IPS-20b (cell line): ENCODE results near the gene CDT1.

Source experiments
- H3K27ac ChIP-seq: one replicate; pipeline ENCODE4 v1.5.1; 2013; ENCODE audit warnings: low read length
- H3K27me3 ChIP-seq: 2 replicates; pipeline ENCODE4 v1.6.1; 2013; ENCODE audit warnings: mild to moderate bottlenecking, low read length, inconsistent platforms; ENCODE audit not compliant: insufficient read depth
- H3K36me3 ChIP-seq: 2 replicates; pipeline ENCODE4 v1.6.1; 2013; ENCODE audit warnings: low read depth, mild to moderate bottlenecking, inconsistent platforms, low read length, moderate library complexity; ENCODE audit not compliant: insufficient read depth
- H3K4me1 ChIP-seq: 2 replicates; pipeline ENCODE4 v1.6.1; 2013; ENCODE audit warnings: mild to moderate bottlenecking, control low read depth, inconsistent platforms, low read length, moderate library complexity; ENCODE audit not compliant: insufficient read depth
- H3K4me3 ChIP-seq: 2 replicates; pipeline ENCODE4 v1.5.1; 2013; ENCODE audit warnings: mild to moderate bottlenecking, low read length, inconsistent platforms
- H3K9ac ChIP-seq: 2 replicates; pipeline ENCODE4 v1.6.1; 2013; ENCODE audit warnings: low read depth, mild to moderate bottlenecking, inconsistent platforms, low read length, moderate library complexity
- H3K9me3 ChIP-seq: 2 replicates; pipeline ENCODE4 v1.6.1; 2013; ENCODE audit warnings: mild to moderate bottlenecking, low read depth, low read length, inconsistent platforms; ENCODE audit not compliant: insufficient read depth

Gene CDT1

DNA sequence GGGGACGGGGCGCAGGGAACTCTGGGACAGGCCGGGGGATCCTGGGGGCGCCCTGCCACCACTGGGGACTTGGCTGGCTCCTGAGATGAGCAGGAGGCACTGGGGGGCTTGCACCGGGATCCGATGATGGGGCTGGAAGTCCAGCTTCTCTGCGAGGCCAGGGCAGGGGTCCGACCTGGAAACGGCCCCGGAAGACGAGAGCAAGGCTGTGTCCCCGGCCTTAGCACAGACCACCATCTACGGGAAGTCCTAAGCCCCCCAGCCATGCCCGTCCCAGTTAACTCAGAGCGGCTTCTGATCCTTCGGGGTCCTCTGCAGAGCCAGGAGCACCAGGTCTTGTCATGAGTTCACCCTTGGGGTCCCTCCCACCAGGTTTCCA lies 573 bp downstream of the CDT1 start:
- Histone ChIP-seq H3K9me3 (no peaks in the 10 kb centered on the region), H3K9ac (peak overlapping the region; percentile 95), H3K27me3 (no peaks in the 10 kb centered on the region), H3K4me1 (peaks cover 6% of the 10 kb centered on the region; the same call in 1 of the 2 replicates), H3K27ac (peak overlapping the region; percentile 71), H3K36me3 (peaks cover 45% of the 10 kb centered on the region), H3K4me3 (peak overlapping the region; percentile 95)

DNA sequence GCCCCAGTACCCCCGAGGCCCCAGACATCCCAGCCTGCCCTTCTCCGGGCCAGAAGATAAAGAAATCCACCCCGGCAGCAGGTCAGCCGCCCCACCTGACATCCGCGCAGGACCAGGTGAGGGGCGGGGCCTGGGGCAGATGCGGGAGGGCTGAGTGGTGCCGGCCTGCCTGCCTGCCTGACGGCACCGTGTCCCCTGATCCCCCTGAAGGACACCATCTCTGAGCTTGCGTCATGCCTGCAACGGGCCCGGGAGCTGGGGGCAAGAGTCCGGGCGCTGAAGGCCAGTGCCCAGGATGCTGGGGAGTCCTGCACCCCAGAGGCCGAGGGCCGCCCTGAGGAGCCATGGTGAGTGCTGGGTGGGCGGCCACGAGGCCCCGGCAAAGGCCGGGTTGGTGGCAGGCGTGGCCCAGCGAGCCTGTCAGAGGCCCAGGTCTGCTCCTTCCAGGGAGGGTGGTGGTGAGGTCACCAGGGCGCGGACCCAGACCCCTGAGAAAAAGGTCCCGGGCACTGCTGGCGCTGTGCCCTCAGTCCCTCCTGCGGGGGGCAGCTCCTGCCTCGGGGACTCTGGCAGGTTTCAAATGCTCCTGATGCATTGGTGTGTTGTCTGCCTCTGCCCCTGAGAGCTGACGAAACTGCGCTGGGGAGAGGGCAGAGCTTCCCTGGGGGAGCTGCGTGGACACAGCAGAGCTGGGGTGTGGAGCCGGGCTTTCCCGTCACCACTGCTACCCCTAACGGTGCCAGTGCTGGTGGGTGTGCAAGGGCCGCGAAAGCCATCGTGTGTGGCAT lies 1.2 kb downstream of the CDT1 start:
- peak overlapping the region; percentile 95 for H3K4me3 ChIP-seq
- no peaks in the 10 kb centered on the region for H3K27me3 ChIP-seq
- peaks cover 51% of the 10 kb centered on the region for H3K36me3 ChIP-seq
- H3K9ac ChIP-seq, result peak overlapping the region; percentile 95
- H3K4me1 ChIP-seq, result peaks cover 6% of the 10 kb centered on the region; the same call in 1 of the 2 replicates
- no peaks in the 10 kb centered on the region for H3K9me3 ChIP-seq
- peak overlapping the region; percentile 71 for H3K27ac ChIP-seq

DNA sequence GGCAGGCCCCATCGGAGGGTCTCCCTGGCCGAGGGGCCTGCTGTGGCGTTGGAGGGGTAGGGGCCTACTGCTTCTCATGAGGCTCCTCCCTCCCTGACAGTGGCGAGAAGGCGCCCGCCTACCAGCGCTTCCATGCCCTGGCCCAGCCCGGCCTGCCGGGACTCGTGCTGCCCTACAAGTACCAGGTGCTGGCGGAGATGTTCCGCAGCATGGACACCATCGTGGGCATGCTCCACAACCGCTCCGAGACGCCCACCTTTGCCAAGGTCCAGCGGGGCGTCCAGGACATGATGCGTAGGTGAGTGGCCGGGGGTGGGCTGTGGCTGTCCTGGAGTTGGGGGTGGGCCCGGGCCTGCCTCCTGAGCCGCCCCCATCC lies 1.7 kb downstream of the CDT1 start:
- peaks cover 6% of the 10 kb centered on the region; the same call in 1 of the 2 replicates for H3K4me1 ChIP-seq
- peak overlapping the region; percentile 95; the same call in 1 of the 2 replicates for H3K4me3 ChIP-seq
- H3K9me3 ChIP-seq, result no peaks in the 10 kb centered on the region
- peaks cover 57% of the 10 kb centered on the region for H3K36me3 ChIP-seq
- peak overlapping the region; percentile 95; the same call in 1 of the 2 replicates for H3K9ac ChIP-seq
- no peaks in the 10 kb centered on the region for H3K27me3 ChIP-seq
- H3K27ac ChIP-seq, result no peak overlapping the region

DNA sequence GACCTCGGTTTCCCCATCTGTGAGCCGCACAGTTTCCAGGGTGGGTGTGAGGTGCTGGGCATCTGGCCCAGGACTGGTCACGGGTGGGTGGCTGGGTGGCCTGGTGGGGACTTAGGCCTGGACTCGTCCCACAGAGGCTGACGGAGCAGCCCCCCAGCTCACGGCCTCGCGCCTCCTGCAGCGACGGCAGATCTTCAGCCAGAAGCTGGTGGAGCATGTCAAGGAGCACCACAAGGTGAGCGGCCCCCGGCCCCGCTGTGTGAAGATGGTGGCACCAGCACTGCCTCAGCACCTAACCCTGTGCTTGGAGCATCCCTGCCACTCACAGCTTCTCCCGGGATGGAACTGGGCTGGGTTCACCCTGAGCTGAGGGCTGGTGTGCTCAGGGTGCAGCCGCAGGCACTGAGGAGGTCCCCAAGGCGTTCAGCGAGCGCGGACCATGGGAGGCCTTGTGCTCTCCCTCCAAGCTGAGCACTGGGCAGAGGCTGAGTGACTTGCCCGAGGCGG lies 2.4 kb downstream of the CDT1 start:
- Histone ChIP-seq H3K4me3 (no peak overlapping the region), H3K9ac (no peak overlapping the region), H3K27ac (no peak overlapping the region), H3K27me3 (no peaks in the 10 kb centered on the region), H3K36me3 (peaks cover 60% of the 10 kb centered on the region), H3K9me3 (no peaks in the 10 kb centered on the region), H3K4me1 (peaks cover 6% of the 10 kb centered on the region; the same call in 1 of the 2 replicates)

DNA sequence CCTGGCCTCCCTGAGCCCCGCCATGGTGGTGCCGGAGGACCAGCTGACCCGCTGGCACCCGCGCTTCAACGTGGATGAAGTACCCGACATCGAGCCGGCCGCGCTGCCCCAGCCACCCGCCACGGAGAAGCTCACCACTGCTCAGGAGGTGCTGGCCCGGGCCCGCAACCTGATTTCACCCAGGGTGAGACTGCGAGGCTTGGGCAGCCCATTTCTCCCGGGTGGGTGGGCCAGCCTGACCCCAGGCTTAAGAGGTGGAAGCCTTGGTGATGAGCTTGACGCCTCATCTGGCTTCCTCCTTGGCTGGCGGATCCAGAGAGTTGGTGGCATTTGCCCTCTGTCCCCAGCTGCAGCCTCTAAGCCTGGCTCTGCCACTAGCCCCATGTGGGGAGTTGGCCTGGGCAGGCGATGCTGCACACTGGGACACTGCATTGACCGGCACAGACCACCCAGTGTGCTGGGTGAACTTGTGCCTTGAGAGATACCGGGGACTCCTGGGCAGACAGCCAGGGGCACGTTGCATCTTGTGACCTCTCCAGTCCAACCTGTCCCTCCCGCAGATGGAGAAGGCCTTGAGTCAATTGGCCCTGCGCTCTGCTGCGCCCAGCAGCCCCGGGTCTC lies 3.0 kb downstream of the CDT1 start:
- Histone ChIP-seq H3K4me3 (no peak overlapping the region), H3K36me3 (peaks cover 60% of the 10 kb centered on the region), H3K4me1 (peaks cover 6% of the 10 kb centered on the region; the same call in 1 of the 2 replicates), H3K9me3 (no peaks in the 10 kb centered on the region), H3K27ac (no peak overlapping the region), H3K9ac (no peak overlapping the region), H3K27me3 (no peaks in the 10 kb centered on the region)

DNA sequence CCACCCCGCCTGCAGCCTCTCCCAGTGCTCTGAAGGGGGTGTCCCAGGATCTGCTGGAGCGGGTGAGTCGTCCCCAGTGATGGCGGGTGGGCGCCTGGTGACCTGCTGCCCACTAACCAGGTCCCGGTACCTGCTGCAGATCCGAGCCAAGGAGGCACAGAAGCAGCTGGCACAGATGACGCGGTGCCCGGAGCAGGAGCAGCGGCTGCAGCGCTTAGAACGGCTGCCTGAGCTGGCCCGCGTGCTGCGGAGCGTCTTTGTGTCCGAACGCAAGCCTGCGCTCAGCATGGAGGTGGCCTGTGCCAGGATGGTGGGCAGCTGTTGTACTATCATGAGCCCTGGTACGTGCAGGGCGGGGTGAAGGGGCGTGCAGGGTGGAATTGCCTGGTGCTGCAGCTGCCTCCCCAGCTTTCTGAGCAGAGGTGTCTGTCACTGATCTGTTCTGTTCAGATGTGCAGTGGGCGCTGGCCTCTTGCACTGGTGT lies 3.6 kb downstream of the CDT1 start:
- no peak overlapping the region for H3K9ac ChIP-seq
- H3K27me3 ChIP-seq, result no peaks in the 10 kb centered on the region
- peaks cover 60% of the 10 kb centered on the region for H3K36me3 ChIP-seq
- H3K27ac ChIP-seq, result no peak overlapping the region
- peaks cover 6% of the 10 kb centered on the region; the same call in 1 of the 2 replicates for H3K4me1 ChIP-seq
- H3K9me3 ChIP-seq, result no peaks in the 10 kb centered on the region
- H3K4me3 ChIP-seq, result no peak overlapping the region

DNA sequence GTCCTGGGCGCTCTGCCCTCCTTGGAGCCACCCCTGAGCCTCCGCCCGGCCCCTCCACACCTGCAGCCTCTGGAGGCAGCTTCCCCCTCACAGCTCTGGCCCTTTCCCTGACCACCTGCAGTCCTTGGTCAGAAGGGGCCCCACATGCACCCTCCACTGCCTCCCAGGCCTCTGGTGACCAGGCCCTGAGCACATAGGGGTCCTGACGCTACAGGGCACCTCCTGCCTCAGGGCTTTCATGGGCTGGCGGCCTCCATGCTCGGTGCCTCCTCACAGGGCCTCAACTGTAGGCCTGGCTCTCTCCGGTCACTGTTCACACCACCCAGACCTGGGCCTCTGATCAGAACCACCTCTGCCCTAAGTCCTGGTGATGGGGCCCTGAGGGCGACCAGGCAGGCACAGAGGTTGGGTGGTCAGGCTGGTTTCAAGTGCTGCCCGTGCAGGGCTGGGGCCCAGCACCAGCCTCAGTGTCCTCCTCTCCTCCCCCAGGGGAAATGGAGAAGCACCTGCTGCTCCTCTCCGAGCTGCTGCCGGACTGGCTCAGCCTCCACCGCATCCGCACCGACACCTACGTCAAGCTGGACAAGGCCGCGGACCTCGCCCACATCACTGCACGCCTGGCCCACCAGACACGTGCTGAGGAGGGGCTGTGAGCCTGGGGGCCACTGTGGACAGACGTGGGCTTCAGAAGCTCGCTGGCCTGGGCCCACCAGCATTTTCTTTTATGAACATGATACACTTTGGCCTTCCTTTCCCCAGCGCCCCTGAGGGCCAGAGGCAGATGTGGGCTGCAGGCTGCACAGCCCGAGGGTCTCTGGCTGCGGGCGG lies 4.3 kb downstream of the CDT1 start:
- Histone ChIP-seq H3K27ac (no peak overlapping the region), H3K4me3 (no peak overlapping the region), H3K9me3 (no peaks in the 10 kb centered on the region), H3K9ac (no peak overlapping the region), H3K36me3 (peaks cover 60% of the 10 kb centered on the region), H3K4me1 (peaks cover 6% of the 10 kb centered on the region; the same call in 1 of the 2 replicates), H3K27me3 (no peaks in the 10 kb centered on the region)

DNA sequence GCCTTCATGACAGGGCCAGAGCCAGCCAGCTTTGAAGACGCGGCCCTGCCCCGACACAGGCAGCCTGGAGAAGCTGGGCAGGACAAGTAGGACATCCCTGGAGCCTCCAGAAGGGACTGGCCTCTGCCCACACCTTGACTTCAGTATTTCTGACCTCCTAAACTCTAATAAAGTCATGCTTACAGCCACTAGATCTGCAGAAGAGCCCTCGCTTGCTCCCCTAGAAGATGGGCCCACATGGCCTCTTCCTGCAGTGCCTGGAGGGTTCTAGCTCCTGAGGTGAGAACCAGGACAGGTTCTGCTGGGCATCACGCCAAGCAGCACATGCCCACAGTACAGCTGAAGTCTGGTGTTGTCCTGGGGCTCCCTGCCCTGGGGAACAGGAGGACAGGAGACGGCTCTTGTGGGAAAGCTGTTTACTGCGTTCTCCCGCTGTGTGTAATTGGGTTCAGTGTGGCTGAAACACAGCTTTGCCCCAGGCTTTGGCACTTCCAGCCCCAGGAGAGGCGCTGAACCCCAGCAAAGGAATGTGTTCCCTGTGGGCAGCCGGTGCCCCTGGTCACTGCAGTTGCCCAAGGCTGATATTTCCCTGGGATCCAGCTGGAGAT lies 5.6 kb downstream of the CDT1 start:
- Histone ChIP-seq H3K9ac (no peak overlapping the region), H3K27ac (no peak overlapping the region), H3K27me3 (no peaks in the 10 kb centered on the region), H3K4me3 (no peak overlapping the region), H3K9me3 (no peaks in the 10 kb centered on the region), H3K36me3 (peaks cover 60% of the 10 kb centered on the region), H3K4me1 (peaks cover 6% of the 10 kb centered on the region; the same call in 1 of the 2 replicates)

DNA sequence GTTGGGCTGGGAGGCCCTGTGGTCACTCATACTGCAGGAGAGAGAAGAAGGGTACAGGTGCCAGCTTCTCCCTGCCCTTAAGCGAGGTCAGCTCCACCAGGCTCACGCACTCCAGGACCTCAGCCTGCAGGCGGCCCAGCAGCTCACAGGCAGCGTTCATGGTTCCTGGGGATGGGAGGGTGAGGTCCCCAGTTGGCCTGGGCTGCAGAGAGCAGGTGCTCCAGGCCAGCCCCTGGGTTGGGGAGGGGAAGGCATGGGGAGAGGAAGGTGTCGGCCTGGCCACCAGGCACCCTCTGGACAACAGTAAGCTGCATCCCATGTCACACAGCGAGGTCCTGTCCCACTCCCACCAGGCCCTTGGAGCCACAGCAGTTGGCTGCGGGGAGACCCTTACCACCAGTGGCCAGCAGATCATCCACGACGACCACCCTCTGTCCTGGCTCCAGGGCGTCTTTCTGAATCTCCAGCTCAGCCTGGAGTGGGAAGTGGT lies 6.1 kb downstream of the CDT1 start:
- Histone ChIP-seq H3K9me3 (no peaks in the 10 kb centered on the region), H3K27ac (no peak overlapping the region), H3K9ac (peak overlapping the region; percentile 92; the same call in 1 of the 2 replicates), H3K36me3 (peaks cover 59% of the 10 kb centered on the region), H3K4me1 (peaks cover 4% of the 10 kb centered on the region; the same call in 1 of the 2 replicates), H3K27me3 (no peaks in the 10 kb centered on the region), H3K4me3 (peak overlapping the region; percentile 91; the same call in 1 of the 2 replicates)

DNA sequence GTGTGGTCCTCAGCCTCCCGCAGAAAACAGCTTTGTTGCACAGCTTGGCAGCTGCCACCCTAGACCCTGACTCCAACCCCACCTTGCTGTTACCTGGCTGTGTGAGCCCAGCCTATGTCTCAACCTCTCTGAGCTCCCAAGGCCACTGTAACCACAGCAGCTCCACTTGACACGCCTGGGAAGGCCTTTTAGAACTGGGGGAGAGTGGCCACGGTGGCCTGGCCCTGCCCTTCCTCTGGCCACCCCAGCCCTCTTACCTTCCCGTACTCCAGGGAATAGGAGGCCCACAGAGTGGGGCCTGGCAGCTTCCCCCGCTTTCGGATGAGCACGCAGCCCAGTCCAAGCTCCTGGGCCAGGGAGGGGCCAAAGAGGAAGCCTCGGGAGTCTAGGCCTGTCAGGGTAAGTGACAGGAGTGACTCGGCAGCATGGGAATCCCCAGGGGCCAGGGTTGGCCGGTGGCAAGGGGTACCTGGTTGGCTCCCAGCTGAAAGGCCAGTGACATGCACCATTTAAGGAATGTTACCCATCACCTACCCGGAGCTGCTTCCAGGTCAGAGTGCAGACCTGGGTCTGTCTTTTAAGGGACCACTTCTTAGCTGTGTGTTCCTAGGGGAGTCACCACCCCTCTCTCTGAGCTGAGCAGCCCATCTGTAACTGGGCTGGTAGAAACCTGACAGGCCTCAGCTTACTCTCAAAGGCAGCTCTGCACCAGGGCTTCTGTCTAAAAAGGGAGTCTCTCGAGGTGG lies 6.8 kb downstream of the CDT1 start:
- Histone ChIP-seq H3K36me3 (peaks cover 53% of the 10 kb centered on the region), H3K9me3 (no peaks in the 10 kb centered on the region), H3K4me3 (peak overlapping the region; percentile 91), H3K9ac (peak overlapping the region; percentile 92), H3K27me3 (no peaks in the 10 kb centered on the region), H3K4me1 (no peaks in the 10 kb centered on the region), H3K27ac (no peak overlapping the region)
